Ramos (cell line): ENCODE data around the gene APOF.
"Not testable (repeated sequence)": the region's sequence is repeated elsewhere in the genome, so short reads cannot be mapped to it uniquely, and the experiment has no call there.

ENCODE experiments used
- in situ Hi-C: fragments of 300-500 bp; cut with MboI; formaldehyde crosslinking; loops from one replicate; pipeline ENCODE4 v1.14.3; 2022; ENCODE audit warnings: low sequenced_read_pairs; ENCODE audit not compliant: unreplicated experiment

The APOF gene

DNA sequence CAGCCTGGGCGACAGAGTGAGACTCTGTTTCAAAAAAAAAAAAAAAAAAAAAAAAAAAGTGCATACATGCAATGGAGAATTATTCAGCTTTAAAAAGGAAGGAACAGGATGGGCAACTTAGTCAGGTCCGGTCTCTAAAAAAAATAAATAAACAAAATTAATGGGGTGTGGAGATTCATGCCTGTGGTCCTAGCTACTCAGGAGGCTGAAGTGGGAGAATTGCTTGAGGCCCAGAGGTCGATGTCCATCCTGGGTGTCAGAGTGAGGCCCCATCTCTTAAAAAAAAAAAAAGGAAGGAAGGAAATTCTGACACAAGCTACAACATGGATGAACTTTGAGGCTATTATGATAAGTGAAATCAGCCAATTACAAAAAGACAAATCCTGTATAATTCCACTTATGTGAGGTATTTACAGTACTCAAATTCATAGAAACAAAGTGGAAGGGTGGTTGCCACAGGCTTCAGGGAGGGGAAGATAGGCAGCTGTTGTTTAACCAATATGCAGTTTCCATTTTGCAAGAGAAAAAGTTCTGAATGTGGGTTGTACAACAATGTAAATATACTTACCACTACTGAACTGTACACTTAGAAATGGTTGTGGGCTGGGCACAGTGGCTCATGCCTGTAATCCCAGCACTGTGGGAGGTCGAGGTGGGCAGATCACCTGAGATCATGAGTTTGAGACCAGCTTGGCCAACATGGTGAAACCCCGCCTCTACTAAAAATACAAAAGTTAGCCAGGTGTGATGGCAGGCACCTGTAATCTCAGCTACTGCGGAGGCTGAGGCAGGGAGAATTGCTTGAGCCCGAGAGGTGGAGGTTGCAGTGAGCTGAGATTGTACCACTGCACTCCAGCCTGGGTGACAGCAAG is 12.3 kb upstream of the APOF start:
- in situ Hi-C loops: no loop called here

DNA sequence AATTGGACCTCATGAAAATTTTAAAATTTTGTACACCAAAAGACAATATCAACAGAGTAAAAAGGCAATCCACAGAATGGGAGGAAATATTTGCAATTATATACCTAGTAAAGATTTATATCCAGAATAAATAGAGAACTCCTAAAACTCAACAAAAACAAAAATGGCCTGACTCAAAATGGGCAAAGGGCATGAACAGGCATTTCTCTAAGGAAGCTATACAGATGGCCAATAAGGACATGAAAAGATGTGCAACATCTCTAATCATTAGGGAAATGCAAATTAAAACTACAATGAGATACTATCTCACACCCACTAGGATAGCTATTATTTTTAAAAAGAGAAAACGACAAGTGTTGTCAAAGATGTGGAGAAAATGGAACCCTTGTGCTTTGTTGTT is 10.9 kb upstream of the APOF start:
- in situ Hi-C loops: no loop called here

DNA sequence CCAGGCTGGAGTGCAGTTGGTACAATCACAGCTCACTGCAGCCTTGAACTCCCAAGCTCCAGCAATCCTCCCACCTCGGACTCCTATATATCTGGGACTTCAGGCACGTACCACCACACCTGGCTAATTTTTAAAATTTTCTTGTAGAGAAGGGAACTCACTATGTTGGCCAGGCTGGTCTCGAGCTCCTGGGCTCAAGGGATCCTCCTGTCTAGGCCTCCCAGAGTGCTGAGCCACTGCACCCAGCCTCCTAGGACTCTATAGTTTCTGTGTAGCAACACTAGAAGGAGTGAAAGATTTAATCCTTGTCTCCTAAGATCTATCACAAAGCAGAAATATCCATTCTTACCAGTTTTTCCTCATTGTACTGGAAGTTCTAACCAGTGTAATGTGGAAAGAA is 4.3 kb upstream of the APOF start:
- in situ Hi-C loops: loop anchor here (5.0 kb wide), 1 partner anchor 85 kb away; the partner anchor contains the start of gene MIP

DNA sequence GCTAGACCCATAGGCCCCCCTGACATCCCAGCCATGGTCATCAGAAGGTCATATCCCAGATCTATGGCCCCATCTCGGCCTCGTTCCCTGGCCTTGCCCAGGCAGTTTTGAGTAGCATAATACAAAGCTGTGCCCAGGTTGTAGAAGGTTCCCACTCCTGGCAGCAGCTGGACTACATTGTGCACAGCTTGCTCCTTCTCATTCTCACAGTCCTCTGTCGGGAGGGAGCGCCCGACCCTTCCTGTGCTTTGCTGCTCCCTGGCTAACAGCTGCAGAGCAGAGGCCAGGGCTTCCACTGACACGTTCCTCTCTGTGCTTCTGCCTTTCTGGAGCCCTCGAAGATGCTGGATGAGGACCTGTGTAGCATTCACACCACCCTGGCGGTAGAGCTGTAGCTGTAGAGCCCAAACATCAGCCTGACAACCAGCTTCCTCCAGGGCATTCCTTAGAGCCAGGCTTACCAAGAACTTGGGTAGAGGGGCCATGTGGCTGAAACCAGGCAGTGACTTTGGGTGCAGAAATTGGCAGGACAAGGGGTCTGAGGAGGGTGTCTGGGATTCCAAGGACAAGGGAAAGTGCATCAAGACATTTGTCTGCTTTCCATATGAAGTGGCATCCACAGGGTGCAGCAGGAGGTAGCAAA is 1.0 kb downstream of the APOF start:
- in situ Hi-C loops: no loop called here

DNA sequence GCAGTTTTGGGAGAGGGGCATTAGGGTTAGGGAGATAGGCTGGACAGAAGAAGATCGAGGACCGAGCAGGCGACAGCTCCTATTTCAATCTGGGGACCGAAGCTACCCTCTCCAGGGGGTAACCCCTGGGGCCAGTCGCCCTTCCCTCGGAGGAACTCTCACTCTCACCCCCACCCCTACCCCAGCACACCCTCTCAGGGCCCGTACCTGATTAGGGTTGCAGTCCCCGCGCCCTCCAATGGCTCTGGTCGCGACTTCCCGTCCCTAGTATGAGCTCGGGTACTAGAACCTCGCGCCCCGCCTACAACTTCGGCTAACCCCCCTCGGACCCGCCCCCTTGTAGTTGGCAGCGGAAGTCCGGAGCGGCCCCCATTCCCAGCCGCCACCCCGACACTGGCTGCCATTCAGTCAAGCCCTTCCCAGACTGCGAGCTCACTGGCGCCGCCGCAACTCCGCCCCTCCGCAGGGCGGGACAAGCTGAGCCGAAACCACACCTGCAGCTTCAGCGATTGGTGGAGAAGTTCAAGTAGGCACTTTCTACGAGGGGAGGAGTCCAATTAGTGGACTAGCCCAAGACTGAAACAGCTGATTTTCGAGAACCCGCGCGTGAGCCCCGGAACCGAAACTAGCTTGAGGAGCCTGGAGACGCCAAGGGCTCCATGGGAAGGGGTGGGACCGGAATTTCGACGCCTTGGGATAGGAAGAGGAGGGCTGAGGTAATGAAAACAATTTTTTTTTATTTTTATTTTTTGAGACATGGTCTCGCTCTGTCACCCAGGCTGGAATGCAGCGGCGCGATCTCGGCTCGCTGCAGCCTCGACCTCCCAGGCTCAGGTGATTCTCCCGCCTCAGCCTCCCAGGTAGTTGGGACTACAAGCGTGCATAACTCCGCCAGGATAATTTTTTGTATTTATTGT is 2.5 kb downstream of the APOF start, which contains the start of gene STAT2:
Gene STAT2 (minus strand): TSS at position 257 of the 917 bp plus-strand sequence. CDS start 3,536 bp downstream, outside the sequence.
- in situ Hi-C loops: no loop called here

DNA sequence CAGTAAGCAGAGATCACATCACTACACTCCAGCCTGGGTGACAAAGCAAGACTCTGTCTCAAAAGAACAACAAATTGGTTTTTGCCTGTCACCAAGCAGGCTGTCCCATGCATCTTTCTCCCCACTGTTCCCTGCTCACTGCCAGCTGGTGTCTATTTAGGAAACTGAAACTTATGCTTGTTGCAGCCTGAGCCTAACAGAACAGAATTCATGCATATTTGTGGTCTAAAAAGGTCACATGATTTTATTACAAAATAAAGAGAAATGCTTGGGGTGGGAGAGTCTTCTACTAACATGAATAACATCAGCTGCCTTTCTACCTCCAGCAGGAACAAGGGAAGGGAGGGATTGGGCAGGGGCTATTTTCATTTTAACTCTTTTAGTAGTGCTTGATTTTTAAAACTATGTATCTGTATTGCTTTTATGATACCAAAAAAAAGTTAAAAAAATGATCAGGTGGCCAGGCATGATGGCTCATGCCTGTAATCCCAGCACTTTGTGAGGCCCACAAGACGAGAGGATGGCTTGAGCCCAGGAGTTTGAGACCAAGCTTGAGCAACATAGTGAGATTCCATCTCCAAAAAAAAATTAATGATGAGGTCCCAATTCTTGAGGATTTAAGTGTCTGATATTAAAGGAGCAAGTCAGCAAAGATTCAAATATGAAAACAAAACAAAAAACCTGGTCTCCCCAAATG is 3.7 kb downstream of the APOF start:
- in situ Hi-C loops: no loop called here

DNA sequence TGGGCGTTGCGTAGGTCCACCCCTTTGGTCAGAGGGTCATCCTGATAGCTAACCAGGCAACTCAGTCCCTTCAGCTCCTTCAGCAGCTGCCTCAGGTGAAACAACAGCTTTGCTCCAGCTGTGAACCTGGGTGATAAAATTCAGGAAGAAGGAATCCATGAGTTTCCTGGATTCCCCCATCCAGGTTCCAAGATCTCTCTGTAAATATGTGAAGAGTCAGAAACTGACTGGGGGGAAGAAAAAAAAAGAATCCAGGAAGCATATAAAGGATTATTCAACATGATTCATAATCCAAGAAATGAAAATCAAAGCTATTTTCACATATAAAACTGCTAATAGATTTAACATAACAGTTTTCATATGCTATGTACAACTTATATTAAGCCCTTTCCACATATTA is 11.3 kb downstream of the APOF start:
- in situ Hi-C loops: no loop called here

DNA sequence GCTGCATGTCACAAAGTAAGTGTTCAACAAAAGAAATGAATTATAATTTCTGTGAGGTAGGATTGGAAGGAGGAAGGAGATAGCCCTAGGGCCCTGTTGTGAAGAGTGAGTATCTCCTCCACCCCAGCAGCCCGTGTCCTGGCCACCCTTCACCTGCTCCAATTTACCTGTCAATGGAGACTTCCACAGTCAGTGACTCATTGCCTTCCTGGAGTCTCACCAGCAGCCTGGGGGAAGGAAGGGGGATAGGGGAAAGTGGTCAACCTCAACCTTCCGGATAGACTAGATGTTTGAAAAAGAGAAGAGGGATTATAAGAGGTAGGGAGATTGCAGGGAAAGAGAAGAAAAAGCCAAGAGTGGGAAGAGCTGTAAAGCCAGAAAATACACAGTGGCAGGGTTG is 12.0 kb downstream of the APOF start:
- in situ Hi-C loops: no loop called here

DNA sequence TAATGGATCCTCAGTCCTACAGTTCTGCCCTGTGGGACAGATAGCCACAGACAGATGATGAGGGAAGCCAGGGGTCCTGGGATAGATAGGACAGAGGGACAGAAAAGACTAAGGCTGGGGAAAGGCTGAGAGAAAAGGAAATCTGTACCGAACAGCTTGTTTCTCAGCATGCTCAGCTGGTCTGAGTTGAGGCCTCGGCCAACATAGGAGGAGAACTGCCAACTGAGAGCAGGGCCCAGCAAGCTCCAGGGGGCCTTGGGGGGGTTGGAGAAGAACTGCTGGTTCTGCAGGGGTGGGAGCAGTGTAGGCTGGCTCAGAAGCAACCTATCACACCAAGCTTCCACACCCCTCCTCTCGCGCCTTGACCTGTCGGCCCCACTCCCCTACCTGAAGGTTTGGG is 13.9 kb downstream of the APOF start:
- in situ Hi-C loops: no loop called here

DNA sequence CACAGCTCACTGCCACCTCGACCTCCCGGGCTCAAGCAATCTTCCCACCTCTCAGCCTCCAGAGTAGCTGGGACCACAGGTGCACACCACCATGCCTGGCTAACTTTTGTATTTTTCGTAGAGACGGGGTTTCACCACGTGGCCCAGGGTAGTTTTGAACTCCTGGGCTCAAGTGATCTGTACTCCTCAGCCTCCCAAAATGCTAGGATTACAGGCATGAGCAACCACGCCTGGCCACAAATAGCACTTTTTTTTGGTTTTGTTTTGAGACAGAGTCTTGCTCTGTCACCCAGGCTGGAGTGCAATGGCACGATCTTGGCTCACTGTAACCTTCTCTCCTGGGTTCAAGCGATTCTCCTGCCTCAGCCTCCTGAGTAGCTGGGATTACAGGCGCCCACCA is 15.4 kb downstream of the APOF start:
- in situ Hi-C loops: not testable (repeated sequence)

DNA sequence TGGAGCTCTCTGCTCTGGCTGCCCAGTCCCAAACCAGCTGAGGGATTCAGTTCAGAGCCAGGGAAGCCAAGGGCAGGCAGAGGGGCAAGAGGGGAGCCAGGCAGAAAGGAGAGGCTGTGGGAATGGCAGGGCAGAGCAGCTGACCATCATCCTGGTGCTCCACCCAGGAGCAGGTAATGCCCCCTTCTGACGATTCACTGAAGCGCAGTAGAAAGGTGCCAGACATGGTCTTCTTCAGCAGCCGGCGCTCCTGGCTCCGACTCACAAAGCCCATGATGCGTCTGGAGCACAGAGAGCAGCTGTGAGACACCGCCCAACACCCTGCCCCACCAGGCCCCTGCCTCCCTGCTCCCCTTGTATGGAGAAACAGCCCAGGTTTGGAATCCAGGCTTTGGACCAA is 16.0 kb downstream of the APOF start:
- in situ Hi-C loops: no loop called here

DNA sequence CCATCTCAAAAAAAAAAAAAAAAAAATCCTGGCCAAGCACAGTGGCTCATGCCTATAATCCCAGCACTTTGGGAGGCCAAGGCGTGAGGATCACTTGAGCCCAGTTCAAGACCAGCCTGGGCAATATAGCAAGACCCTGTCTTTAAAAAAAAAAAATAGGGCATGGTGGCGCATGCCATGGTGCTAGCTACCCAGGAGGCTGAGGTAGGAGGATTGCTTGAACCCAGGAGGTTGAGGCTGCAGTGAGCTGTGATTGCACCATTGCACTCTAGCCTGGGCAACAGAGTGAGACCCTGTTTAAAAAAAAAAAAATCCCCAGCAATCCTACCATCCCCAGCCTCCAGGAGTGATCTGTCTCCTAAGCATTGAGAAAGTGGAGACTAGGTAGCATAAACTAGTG is 20.4 kb downstream of the APOF start:
- in situ Hi-C loops: not testable (repeated sequence)

DNA sequence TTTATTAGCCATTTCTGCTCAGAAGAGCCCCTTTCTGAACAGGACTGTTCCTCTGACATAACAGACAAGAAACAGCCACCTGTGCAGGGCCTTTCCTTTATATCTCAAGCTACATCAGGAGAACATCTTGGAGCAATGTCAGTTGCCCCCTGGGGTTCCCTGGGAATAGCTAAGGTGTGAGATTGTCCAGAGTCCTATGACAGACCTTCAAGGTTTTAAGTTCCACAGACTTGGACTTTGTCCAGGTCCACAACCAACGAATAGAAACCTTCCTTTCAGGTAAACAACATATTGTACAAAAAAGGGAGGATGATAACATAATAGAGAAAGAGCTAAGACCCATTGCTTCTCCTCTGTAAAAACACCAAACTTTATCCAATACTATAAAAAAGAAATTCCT is 21.0 kb downstream of the APOF start:
- in situ Hi-C loops: no loop called here

DNA sequence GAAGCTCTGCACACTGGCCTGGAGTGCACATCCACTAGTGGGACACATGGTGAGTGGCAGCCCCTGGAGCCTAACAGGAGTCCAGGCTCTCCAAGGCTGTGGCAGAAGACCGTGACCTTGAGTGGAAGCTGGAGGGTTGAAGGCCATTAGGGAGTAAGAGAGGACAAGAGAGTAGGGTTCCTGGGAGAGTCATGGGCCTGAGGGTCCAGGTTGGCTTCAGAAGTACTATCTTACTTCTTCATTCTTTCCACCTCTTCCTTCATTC is 23.6 kb downstream of the APOF start:
- in situ Hi-C loops: no loop called here

DNA sequence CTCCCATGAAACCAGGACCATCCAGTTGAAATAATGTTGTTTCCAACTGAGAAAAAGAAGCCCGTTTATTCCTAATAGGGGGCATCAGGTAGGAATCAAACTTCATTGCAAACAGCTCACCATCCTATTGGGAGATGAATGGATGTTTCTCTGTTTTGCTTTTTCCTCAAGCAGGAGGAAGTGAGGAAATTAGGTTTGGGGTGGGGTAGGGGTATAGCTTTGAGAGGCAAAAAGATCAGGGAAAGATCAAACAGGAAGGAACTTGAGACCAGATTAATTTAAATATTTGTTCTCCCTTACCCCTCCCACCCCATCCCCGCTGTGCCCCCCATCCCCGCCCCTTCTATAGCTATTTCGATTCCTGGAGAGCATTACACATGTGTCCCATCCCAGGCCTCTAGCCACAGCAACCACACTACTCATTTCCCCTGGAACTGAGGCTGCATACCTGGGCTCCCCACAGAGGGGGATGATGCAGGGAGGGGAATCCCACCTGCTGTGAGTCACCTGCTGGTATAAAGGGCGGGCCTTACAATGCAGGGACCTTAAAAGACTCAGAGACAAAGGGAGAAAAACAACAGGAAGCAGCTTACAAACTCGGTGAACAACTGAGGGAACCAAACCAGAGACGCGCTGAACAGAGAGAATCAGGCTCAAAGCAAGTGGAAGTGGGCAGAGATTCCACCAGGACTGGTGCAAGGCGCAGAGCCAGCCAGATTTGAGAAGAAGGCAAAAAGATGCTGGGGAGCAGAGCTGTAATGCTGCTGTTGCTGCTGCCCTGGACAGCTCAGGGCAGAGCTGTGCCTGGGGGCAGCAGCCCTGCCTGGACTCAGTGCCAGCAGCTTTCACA is 24.1 kb downstream of the APOF start, which contains the start of gene IL23A:
Gene IL23A (plus strand): TSS at position 577 of the 850 bp plus-strand sequence. CDS start 161 bp downstream, at position 738.
- in situ Hi-C loops: no loop called here

DNA sequence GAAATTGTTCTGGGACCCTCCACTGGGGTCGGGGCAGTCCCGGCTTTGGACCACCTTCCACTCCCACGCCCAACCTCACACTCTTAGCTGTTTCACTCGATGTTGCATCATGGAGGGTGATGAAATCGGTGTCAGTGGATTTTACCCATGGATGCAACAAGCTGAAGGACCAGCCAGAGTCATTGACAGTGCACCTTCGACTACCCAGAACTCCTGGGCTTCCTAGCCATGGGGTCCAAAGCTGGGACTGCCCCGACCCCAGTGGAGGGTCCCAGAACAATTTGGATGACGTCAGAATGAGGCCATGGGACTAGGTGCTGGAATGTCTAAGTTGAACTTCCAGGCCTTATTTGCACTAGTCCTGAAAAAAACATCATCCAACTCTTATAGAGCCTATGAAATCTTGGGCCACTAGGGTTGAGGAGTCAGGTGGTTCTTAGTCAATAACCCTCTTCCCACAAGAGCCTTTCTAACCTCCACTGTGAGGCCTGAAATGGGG is 24.9 kb downstream of the APOF start:
- in situ Hi-C loops: no loop called here

DNA sequence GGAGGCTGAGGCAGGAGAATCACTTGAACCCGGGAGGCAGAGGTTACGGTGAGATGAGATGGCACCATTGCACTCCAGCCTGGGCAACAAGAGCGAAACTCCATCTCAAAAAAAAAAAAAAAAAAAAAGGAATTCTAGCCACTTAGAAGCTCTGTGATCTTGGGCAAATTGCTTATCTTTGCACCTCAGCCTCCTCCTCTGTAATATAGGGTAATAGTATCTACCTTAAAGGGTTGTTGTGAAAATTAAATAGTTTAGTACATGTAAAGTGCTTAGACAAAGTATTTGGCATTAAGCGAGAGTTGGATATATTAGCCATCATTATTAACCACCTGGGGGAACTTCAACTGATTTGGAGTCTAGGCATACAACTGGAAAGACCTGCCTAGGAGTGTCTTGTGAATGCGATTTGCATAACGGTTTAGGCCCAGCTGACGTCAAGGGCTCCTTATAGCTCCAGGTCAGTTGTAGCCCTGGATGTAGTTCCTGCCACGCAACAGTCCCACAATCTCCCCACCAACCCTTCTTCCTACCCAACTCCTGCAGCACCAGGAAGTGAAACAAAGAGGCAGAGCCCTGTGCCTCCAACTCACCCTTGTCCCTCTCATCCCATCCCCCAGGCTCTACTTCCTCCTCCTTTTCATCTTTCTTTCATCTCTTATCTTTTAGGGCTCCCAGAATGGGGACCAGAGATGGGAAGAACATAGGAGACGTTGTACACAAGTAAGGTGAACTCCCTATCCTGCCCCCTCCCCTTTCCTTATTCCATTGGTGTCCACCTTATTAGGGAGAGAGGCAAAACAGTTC is 26.1 kb downstream of the APOF start:
- in situ Hi-C loops: no loop called here

DNA sequence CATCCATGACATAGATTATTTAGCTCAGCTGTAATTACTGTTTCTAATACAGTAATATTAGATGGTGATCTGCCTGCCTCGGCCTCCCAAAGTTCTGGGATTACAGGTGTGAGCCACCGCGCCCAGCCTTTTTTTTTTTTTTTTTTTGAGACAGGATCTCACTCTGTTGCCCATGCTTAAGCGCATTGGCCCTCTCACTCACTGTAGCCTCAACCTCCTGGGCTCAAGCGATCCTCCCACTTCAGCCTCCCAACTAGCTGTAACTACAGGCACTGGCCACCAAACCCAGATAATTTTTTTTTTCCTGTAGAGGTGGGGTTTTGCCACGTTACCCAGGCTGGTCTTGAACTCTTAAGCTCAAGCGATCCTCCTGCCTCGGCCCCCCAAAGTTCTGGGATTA is 27.1 kb downstream of the APOF start:
- in situ Hi-C loops: not testable (repeated sequence)
